AG04449 (cell line): Measurements from ENCODE around the gene CNTNAP2.

Experiments
- CTCF ChIA-PET: fragments of 350-600 bp; formaldehyde crosslinking; extraction: SDS; loops from one replicate; lab custom pipeline; 2021; ENCODE audit warnings: antibody characterized with exemption; lab: Yijun Ruan, JAX
- POLR2A ChIA-PET: fragments of 400-600, 350-600 bp; formaldehyde crosslinking; extraction: SDS; loops from one replicate; lab custom pipeline; 2020; ENCODE audit warnings: antibody characterized with exemption, inconsistent platforms; lab: Yijun Ruan, JAX
- DNase-seq: peaks from one replicate; pipeline ENCODE4 v3.0.0-alpha.2; 2010; ENCODE audit warnings: low read depth, low spot score
- H3K4me3 ChIP-seq: 2 replicates; pipeline ENCODE4 v1.5.1; 2011; ENCODE audit warnings: low read depth, mild to moderate bottlenecking, control low read depth, low read length
- TF ChIP-seq, protein P1 (sequence below): IDR thresholded peaks from one replicate; pipeline ENCODE4 v1.5.1; 2011; ENCODE audit warnings: mild to moderate bottlenecking, moderate library complexity, low read length, control low read depth, inconsistent platforms; ENCODE audit not compliant: insufficient read depth; ENCODE audit errors: missing control alignments

The CNTNAP2 gene

DNA sequence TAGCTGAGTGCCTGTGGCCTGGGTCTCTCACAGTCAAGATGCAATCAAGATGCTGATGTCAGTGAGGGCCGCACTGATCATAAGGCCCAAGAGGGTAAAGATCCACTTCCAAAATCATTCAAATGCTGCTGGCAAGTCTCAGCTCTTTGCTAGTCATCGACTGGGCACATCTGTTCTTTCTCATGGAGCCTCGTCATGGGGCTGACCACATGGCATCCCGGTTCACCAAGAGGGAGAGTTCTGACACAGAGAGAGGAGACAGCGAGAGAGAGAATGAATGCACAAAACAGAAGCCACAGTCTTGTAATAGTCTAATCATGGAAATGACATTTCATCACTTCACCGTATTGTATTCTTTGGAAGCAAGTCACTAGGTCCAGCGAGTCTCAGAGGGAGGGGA is 1406.5 kb downstream of the CNTNAP2 start:
- TF ChIP-seq, protein P1, sequence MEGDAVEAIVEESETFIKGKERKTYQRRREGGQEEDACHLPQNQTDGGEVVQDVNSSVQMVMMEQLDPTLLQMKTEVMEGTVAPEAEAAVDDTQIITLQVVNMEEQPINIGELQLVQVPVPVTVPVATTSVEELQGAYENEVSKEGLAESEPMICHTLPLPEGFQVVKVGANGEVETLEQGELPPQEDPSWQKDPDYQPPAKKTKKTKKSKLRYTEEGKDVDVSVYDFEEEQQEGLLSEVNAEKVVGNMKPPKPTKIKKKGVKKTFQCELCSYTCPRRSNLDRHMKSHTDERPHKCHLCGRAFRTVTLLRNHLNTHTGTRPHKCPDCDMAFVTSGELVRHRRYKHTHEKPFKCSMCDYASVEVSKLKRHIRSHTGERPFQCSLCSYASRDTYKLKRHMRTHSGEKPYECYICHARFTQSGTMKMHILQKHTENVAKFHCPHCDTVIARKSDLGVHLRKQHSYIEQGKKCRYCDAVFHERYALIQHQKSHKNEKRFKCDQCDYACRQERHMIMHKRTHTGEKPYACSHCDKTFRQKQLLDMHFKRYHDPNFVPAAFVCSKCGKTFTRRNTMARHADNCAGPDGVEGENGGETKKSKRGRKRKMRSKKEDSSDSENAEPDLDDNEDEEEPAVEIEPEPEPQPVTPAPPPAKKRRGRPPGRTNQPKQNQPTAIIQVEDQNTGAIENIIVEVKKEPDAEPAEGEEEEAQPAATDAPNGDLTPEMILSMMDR, result no peak
- H3K4me3 ChIP-seq, result no peak overlapping the region
- ChIA-PET POLR2A (no interaction called here), CTCF (no interaction called here)
- no peak for DNase-seq

DNA sequence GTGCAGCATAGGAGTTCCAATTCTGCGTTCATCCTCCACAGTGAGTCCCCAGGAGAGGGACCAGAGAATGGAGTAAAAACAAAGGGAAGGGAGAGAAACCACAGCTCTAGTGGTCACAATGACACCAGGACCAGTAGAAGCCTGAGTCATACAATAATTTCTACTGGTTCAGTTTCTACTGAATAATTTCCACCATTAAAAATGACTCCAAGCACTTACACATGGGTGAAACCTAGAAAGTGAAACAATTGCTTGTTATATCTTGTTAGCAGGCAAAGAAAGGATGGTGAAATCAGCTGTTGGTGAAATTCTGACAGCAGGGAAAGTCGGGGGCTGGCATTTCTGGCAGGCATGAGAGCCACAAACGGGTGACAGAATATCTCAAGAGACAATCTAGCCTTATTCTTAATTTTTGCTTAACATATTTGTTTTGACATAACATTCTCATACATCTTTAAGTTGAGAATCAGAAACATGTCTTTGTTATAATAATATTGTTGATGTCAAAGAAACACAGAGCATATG is 1408.2 kb downstream of the CNTNAP2 start:
- no peak for DNase-seq
- ChIA-PET CTCF (no interaction called here), POLR2A (no interaction called here)
- no peak overlapping the region for H3K4me3 ChIP-seq
- TF ChIP-seq, protein P1, result no peak

GRCh38 chr7:147525325-147525724 is 1408.7 kb downstream of the CNTNAP2 start:
- no peak overlapping the region for H3K4me3 ChIP-seq
- DNase-seq, result no peak
- ChIA-PET POLR2A (no interaction called here), CTCF (no interaction called here)
- TF ChIP-seq, protein P1, result no peak

DNA sequence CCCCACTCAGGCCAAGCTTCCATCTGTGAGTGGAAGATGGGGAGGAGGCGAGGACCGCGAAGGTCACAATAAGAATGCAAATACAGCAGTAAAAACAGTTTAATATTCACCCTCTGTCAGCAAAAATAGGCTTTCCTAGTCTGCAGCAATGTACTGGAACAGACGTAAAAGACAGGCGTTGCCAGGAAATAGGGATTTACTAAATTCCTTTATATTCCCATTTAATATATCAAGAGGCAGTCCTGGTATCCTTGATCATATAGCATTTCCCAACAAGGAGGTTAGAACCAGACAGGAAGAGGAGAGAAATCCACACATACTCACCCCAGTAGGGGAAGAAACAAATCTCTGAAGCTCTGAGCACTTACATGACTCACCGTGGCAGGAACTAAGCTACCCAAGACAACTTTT is 1419.1 kb downstream of the CNTNAP2 start:
- TF ChIP-seq, protein P1, result no peak
- H3K4me3 ChIP-seq, result no peak overlapping the region
- DNase-seq, result peak; percentile 73
- CTCF ChIA-PET, result interaction anchor here (3.3 kb wide), 1 partner anchor 11 kb away, joined by 15 read pairs; no protein-coding TSS in a partner anchor
- POLR2A ChIA-PET, result interaction anchor here (0.6 kb wide), 1 partner anchor 41 kb away, joined by 3 read pairs; no protein-coding TSS in a partner anchor

DNA sequence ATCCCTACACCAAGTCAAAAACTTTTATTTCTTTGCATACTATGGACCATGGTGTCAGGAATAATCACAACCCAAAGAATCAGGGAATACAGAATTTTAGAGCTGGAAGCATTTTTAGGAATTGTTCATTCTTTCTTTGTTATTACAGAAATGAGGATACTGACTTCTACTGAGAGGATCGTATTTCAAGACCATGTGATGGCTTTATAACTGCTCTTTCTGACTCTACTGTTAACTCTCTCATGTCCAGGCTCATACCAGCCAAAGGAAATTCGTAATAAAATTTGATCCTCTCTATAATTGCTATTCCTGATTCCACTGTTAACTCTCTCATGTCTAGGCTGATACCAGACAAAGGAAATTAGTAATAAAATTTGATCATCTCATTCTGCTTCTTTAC is 1423.1 kb downstream of the CNTNAP2 start:
- ChIA-PET POLR2A (no interaction called here), CTCF (interaction anchor here (1.3 kb wide), 1 partner anchor 19 kb away, joined by 3 read pairs; no protein-coding TSS in a partner anchor)
- H3K4me3 ChIP-seq, result no peak overlapping the region
- no peak for DNase-seq
- TF ChIP-seq, protein P1, result no peak

- CTCF ChIA-PET, result no interaction called here
- POLR2A ChIA-PET, result no interaction called here
- TF ChIP-seq, protein P1, result no peak
- DNase-seq, result no peak
- no peak overlapping the region for H3K4me3 ChIP-seq
Observed at GRCh38 chr7:147540743-147541142, 1424.1 kb downstream of the CNTNAP2 start.
